Spleen (tissue), 11 donors: Measurements from ENCODE around the gene SREBF1. TPM values are rescaled to one million over a fixed set of nuclear protein-coding genes. Genes with fewer than 3 reads are reported as not detected.
A peak's percentile ranks its signal among the peaks of the same experiment; 100 is the strongest.

Experiments
- DNase-seq: peaks from one replicate; pipeline ENCODE4 v3.0.0-alpha.2; 2020
- H3K27ac ChIP-seq, 8 donors: fragments of 200-600 bp; sonication (generic) in 7 of 8; 1 replicate in 4 of 8; 2 replicates in 4 of 8; pipeline versions ENCODE4 v1.5.0 to v1.8.0; 2016 to 2021; ENCODE audit warnings: inconsistent platforms in 4 of 8, mild to moderate bottlenecking in 4 of 8, moderate library complexity in 1 of 8
- H3K27me3 ChIP-seq, 7 donors: fragments of 200-600 bp; sonication (generic) in 6 of 7; replicated peaks in 1 of 7; 1 replicate in 4 of 7; 2 replicates in 3 of 7; pipeline versions ENCODE4 v1.5.0 to v1.8.0; 2016 to 2021; ENCODE audit warnings: inconsistent platforms in 3 of 7, mild to moderate bottlenecking in 1 of 7
- H3K36me3 ChIP-seq, 6 donors: fragments of 200-600 bp; sonication (generic) in 5 of 6; 1 replicate in 4 of 6; 2 replicates in 2 of 6; pipeline versions ENCODE4 v1.5.0 to v1.8.0; 2016 to 2021; ENCODE audit warnings: inconsistent platforms in 2 of 6
- H3K4me1 ChIP-seq, 6 donors: fragments of 200-600 bp; sonication (generic) in 5 of 6; 1 replicate in 3 of 6; 2 replicates in 3 of 6; pipeline versions ENCODE4 v1.5.0 to v1.8.0; 2016 to 2021; ENCODE audit warnings: inconsistent platforms in 3 of 6
- H3K4me3 ChIP-seq, 8 donors: fragments of 200-600 bp; sonication (generic) in 7 of 8; 1 replicate in 4 of 8; 2 replicates in 4 of 8; pipeline versions ENCODE4 v1.5.0 to v1.8.0; 2016 to 2021; ENCODE audit warnings: inconsistent platforms in 4 of 8, mild to moderate bottlenecking in 4 of 8, moderate library complexity in 2 of 8
- H3K9me3 ChIP-seq, 8 donors: fragments of 200-600 bp; sonication (generic) in 7 of 8; 1 replicate in 4 of 8; 2 replicates in 4 of 8; pipeline versions ENCODE4 v1.5.0 to v1.8.0; 2016 to 2021; ENCODE audit warnings: inconsistent platforms in 4 of 8
- POLR2A ChIP-seq, 3 donors: fragments of 450-650 bp; IDR thresholded peaks; one replicate each; pipeline ENCODE4 v1.5.1; 2017; ENCODE audit warnings: antibody characterized with exemption in 3 of 3, mild to moderate bottlenecking in 1 of 3
- POLR2AphosphoS5 ChIP-seq, 3 donors: sonication (generic); formaldehyde crosslinking; IDR thresholded peaks; one replicate each; pipeline ENCODE4 v1.5.1; 2017; ENCODE audit warnings: antibody characterized with exemption in 3 of 3
- WGBS, 5 donors: extraction: QIAGEN DNeasy Blood & Tissue Kit in 3 of 5; methylation state at CpG; one replicate each; pipeline versions ENCODE4 v1.1.5 to v1.1.7; 2013 to 2018; 5-methylcytosine and 5-hydroxymethylcytosine counted together
- intact Hi-C: fragments of 100-400 bp; cut with DNase I; formaldehyde crosslinking; loops from one replicate; pipeline ENCODE4 v1.15.0; 2023; ENCODE audit warnings: low total_unique reads
- polyA plus RNA-seq, 3 donors: library from polyadenylated mRNA; stranded (reverse); fragments of 200-250 nt; gene quantifications; one replicate each; pipeline ENCODE4 v1.2.1, GENCODE V29; 2013
- total RNA-seq, 7 donors: library from RNA; depleted of rRNA in 3 of 7; stranded (reverse); fragments of >200 nt in 3 of 7; fragmentation: NEBNext Ultra II Directional in 4 of 7; extraction: Animal tissue kit (Norgen Biotek cat#: 25700) in 4 of 7; gene quantifications; one replicate each; pipeline versions ENCODE4 v1.1.0 to v1.2.1, GENCODE V29; 2016 to 2021
- TF ChIP-seq, protein P1 (sequence below), 11 experiments: fragments of 200-600 bp in 7 of 11; fragments of 450-650 bp in 4 of 11; sonication (generic) in 4 of 11; IDR thresholded peaks in 8 of 11; conservative IDR thresholded peaks in 3 of 11; 1 replicate in 7 of 11; 2 replicates in 4 of 11; pipeline versions ENCODE4 v1.4.0 to v1.8.0; 2016 to 2021; ENCODE audit warnings: antibody characterized with exemption in 11 of 11, inconsistent platforms in 4 of 11, mild to moderate bottlenecking in 1 of 11
- donor health status: healthy with polysubstance abuse.
- donor health status: DM: no; HTN: no; CAD: no; lungs with moderate emphysema.
- donor health status: DM: no; HTN: no; CAD: no.
- donor health status: Bipolar disorder and iron deficiency.
- donor health status: healthy.
- donor health status: DM: no; HTN: no; CAD: no.
- donor health status: DM: yes; HTN: yes; CAD: no.

Gene SREBF1
- total and polyA plus RNA-seq, 10 donors = 25.0 to 74.8 (median 48.0) TPM

DNA sequence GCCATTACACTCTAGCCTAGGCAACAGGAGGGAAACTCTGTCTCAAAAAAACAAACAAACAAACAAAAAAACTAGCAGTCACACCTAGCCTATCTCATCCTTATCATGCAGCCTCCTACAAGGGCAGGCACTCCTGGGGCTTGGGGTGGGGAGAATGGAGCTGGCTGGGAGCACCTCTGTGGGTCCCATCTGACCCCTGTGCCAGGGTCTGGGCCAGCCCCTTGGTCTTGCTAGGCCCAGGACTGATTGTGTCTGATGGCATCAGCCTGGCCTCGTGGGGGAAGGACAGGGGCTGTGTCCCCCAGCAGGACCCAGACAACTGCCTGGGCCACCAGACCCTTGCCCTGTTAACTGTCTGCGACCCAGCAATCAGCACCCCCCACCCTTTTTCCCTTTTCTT is 49.8 kb downstream of the SREBF1 start:
- Histone ChIP-seq H3K27me3 (peaks cover 0 to 26% (median 12%) of the 10 kb centered on the region in 7 donors), H3K4me3 (no peak overlapping the region), H3K4me1 (peaks cover 34 to 82% (median 56%) of the 10 kb centered on the region in 6 donors), H3K36me3 (no peaks in the 10 kb centered on the region), H3K27ac (no peak overlapping the region), H3K9me3 (no peaks in the 10 kb centered on the region)
- DNase-seq = no peak
- TF ChIP-seq POLR2AphosphoS5 (IDR thresholded peaks at IDR 0.05) (no peak), POLR2A (IDR thresholded peaks at IDR 0.05) (no peak)
- TF ChIP-seq, protein P1, sequence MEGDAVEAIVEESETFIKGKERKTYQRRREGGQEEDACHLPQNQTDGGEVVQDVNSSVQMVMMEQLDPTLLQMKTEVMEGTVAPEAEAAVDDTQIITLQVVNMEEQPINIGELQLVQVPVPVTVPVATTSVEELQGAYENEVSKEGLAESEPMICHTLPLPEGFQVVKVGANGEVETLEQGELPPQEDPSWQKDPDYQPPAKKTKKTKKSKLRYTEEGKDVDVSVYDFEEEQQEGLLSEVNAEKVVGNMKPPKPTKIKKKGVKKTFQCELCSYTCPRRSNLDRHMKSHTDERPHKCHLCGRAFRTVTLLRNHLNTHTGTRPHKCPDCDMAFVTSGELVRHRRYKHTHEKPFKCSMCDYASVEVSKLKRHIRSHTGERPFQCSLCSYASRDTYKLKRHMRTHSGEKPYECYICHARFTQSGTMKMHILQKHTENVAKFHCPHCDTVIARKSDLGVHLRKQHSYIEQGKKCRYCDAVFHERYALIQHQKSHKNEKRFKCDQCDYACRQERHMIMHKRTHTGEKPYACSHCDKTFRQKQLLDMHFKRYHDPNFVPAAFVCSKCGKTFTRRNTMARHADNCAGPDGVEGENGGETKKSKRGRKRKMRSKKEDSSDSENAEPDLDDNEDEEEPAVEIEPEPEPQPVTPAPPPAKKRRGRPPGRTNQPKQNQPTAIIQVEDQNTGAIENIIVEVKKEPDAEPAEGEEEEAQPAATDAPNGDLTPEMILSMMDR (IDR thresholded peaks at IDR 0.05 in 8 of 11, conservative IDR thresholded peaks at IDR 0.05 in 3 of 11) = no peak
- 74 to 93% (median 88%) methylated on average over 2 of the region's 2 CpGs for WGBS, 5 donors
- intact Hi-C loops = no loop called here

DNA sequence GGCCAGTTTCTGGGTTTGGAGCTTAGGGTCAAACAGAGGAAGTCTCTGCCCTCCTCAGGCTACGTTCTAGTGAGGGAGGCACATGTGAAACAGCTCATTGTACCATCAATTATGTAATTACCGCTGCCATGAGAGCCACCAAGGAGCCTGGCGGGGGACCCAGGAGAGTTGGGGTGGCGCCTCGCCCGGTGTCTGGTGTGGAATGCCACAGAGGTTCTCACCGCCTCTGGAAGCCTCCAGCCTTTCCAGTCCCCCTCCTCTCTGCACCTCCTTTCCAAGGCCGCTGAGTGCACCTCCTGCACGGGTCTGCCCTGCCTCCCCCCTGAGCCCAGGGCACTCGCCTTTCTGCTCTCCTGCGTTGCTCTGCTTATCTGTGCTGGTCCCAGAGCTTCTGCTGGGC is 51.4 kb downstream of the SREBF1 start:
- H3K4me1 ChIP-seq = peaks cover 32 to 82% (median 57%) of the 10 kb centered on the region in 6 donors
- H3K4me3 ChIP-seq = no peak overlapping the region
- WGBS, 5 donors = 68 to 85% (median 80%) methylated on average over 11 of the region's 11 CpGs
- no peaks in the 10 kb centered on the region for H3K9me3 ChIP-seq
- no peaks in the 10 kb centered on the region for H3K36me3 ChIP-seq
- peaks cover 0 to 39% (median 21%) of the 10 kb centered on the region in 7 donors for H3K27me3 ChIP-seq
- no peak for TF ChIP-seq POLR2A (IDR thresholded peaks at IDR 0.05)
- TF ChIP-seq, protein P1 (IDR thresholded peaks at IDR 0.05 in 8 of 11, conservative IDR thresholded peaks at IDR 0.05 in 3 of 11) = no peak
- TF ChIP-seq POLR2AphosphoS5 (IDR thresholded peaks at IDR 0.05) = no peak
- intact Hi-C loops = no loop called here
- DNase-seq = no peak
- H3K27ac ChIP-seq = peak overlapping the region in 1 of 8 donors; percentile 72

DNA sequence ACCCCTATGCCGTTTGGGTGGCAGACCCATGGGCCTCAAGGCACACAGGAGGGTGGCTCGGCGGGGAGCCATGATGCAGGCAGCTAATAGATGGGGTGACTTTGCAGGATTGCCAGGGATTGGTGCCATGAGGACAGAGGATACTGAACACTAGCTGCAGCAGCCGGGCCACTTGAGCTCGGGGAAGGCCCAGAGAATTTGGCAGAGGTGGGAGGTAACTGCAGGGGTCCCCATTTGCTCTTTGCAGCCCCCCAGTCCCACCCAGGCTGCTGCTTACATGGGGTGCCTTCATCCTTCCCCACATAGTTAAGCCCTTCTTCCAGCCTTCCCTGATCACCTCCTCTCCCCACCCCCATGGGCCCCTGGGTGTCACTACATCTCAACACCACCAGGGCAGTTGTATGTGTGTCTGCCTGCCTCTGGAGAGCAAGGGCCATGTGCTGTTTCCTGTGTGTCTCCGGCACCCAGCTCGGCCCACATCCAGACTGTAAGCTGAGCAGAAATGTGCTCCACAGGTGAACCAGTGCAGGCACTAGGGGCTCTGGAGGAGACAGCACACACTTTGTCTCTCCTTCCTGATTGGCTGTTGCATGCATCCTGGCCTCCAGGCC is 52.0 kb downstream of the SREBF1 start:
- intact Hi-C loops = no loop called here
- Histone ChIP-seq H3K27me3 (peaks cover 0 to 39% (median 21%) of the 10 kb centered on the region in 7 donors), H3K27ac (peak overlapping the region in 4 of 8 donors; percentile 43 to 75 (median 72)), H3K4me1 (peaks cover 31 to 80% (median 53%) of the 10 kb centered on the region in 6 donors), H3K9me3 (no peaks in the 10 kb centered on the region), H3K4me3 (peak overlapping the region in 2 of 8 donors; percentile 58 to 71), H3K36me3 (no peaks in the 10 kb centered on the region)
- DNase-seq = no peak
- WGBS, 5 donors = 69 to 73% (median 70%) methylated on average over 5 to 7 of the region's 7 CpGs
- no peak for TF ChIP-seq POLR2AphosphoS5 (IDR thresholded peaks at IDR 0.05)
- TF ChIP-seq, protein P1 (IDR thresholded peaks at IDR 0.05 in 8 of 11, conservative IDR thresholded peaks at IDR 0.05 in 3 of 11) = peak in 1 of 11 experiments; percentile 19

DNA sequence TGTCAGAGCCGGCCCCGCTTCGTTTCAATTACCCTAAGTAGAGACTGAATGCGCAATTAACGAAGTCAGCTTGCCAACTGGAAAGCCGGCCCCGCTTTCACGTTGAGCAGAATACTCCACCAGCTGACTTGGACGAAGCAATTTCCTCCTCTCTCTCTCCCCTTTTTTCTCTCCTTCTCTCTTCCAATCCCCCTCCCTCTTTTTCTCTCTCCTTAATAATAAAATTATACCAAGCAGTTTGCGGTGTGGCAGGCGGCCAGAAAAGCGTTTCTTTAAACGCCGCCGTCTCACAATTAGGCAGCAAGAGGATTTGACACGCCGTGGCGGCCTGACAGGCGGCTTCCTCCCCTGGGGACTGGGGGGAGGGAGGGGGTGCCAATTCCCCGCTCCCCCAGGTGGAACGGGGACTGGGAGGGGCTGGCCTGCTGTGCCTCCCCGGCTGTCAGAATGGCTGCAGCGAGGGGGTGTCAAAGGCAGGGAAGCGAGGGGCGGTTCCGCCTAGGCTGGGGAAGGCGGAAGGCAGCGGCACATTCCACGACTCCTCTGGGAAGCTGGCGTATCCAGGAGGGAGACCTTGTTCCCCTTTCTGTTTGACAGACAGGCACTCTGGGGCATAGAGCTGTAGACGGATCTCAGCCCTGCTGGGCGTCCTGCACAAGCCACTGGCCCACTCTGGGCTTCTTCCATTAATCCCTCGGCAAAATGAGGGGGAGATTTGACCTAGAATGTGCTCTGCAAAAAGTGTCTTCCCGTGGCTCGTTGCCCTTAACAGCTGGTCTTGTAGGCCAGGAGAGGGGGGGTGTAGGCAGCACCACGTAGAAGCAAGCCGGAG is 52.7 kb downstream of the SREBF1 start:
- peak in 2 of 3 donors; percentile 52 to 60 for TF ChIP-seq POLR2AphosphoS5 (IDR thresholded peaks at IDR 0.05)
- TF ChIP-seq POLR2A (IDR thresholded peaks at IDR 0.05) = no peak
- H3K4me1 ChIP-seq = peaks cover 29 to 78% (median 54%) of the 10 kb centered on the region in 6 donors
- H3K36me3 ChIP-seq = no peaks in the 10 kb centered on the region
- H3K27ac ChIP-seq = peak overlapping the region in 6 of 8 donors; percentile 41 to 75 (median 71)
- H3K27me3 ChIP-seq = peaks cover 0 to 39% (median 21%) of the 10 kb centered on the region in 7 donors
- no peaks in the 10 kb centered on the region for H3K9me3 ChIP-seq
- intact Hi-C loops = no loop called here
- DNase-seq = peak; percentile 88
- WGBS, 5 donors = 12 to 22% (median 13%) methylated on average over 33 to 37 of the region's 37 CpGs
- peak overlapping the region; percentile 44 to 71 (median 54) for H3K4me3 ChIP-seq
